HepG2 (cell line): ENCODE results near the gene COASY. TPM values are rescaled to one million over a fixed set of nuclear protein-coding genes. Genes with fewer than 3 reads are reported as not detected.

ENCODE experiments used
- GTF3A ChIP-seq: sonication (generic); formaldehyde crosslinking; conservative IDR thresholded peaks from 2 replicates; pipeline ENCODE4 v1.4.0; 2020; ENCODE audit warnings: mild to moderate bottlenecking, missing genetic modification reagents
- HDAC1 ChIP-seq: sonication (generic); formaldehyde crosslinking; IDR thresholded peaks from 2 replicates; pipeline ENCODE4 v1.5.1; 2020; ENCODE audit warnings: mild to moderate bottlenecking, missing genetic modification reagents
- JDP2 ChIP-seq: sonication (generic); formaldehyde crosslinking; IDR thresholded peaks from 2 replicates; pipeline ENCODE4 v1.8.1; 2022; ENCODE audit warnings: missing genetic modification reagents, borderline replicate concordance
- MED13 ChIP-seq: sonication (generic); formaldehyde crosslinking; IDR thresholded peaks from 2 replicates; pipeline ENCODE4 v1.5.0; 2020; ENCODE audit warnings: missing genetic modification reagents
- MEIS2 ChIP-seq: sonication (generic); formaldehyde crosslinking; IDR thresholded peaks from 2 replicates; pipeline ENCODE4 v1.9.0; 2021; ENCODE audit warnings: mild to moderate bottlenecking, missing genetic modification reagents
- MTF2 ChIP-seq: sonication (generic); formaldehyde crosslinking; IDR thresholded peaks from 2 replicates; pipeline ENCODE4 v1.5.0; 2020; ENCODE audit warnings: missing genetic modification reagents, borderline replicate concordance
- MXD1 ChIP-seq: sonication (generic); formaldehyde crosslinking; IDR thresholded peaks from 2 replicates; pipeline ENCODE4 v1.4.0; 2020; ENCODE audit warnings: mild to moderate bottlenecking, missing genetic modification reagents
- NCOA5 ChIP-seq: sonication (generic); formaldehyde crosslinking; IDR thresholded peaks from 2 replicates; pipeline ENCODE4 v1.4.0; 2020; ENCODE audit warnings: missing genetic modification reagents
- POGZ ChIP-seq: sonication (generic); formaldehyde crosslinking; IDR thresholded peaks from 2 replicates; pipeline ENCODE4 v1.4.0; 2020; ENCODE audit warnings: mild to moderate bottlenecking, missing genetic modification reagents
- POLR2A ChIP-seq, 2 experiments: IDR thresholded peaks; 2 replicates each; pipeline ENCODE4 v1.6.1; 2011; ENCODE audit warnings: low read depth in 2 of 2, low read length in 2 of 2, mild to moderate bottlenecking in 1 of 2, moderate library complexity in 1 of 2; ENCODE audit not compliant: insufficient read depth in 1 of 2
- SP1 ChIP-seq, 2 experiments: fragments of 450-650 bp in 1 of 2; sonication (generic) in 1 of 2; formaldehyde crosslinking in 1 of 2; IDR thresholded peaks; 2 replicates each; pipeline versions ENCODE4 v1.4.0 to v1.6.1; 2016 to 2020; ENCODE audit warnings: missing genetic modification reagents in 1 of 2
- TFAP4 ChIP-seq: sonication (generic); IDR thresholded peaks from 2 replicates; pipeline ENCODE4 v1.6.1; 2016; ENCODE audit warnings: low read depth, borderline replicate concordance
- THAP9 ChIP-seq: sonication (generic); formaldehyde crosslinking; IDR thresholded peaks from 2 replicates; pipeline ENCODE4; 2020; ENCODE audit warnings: missing genetic modification reagents, mild to moderate bottlenecking, borderline replicate concordance
- ZNF430 ChIP-seq: sonication (generic); formaldehyde crosslinking; IDR thresholded peaks from 2 replicates; pipeline ENCODE4 v1.9.0; 2021; ENCODE audit warnings: mild to moderate bottlenecking, missing genetic modification reagents
- ZNF530 ChIP-seq: sonication (generic); formaldehyde crosslinking; IDR thresholded peaks from 2 replicates; pipeline ENCODE4 v1.5.0; 2020; ENCODE audit warnings: low read depth, mild to moderate bottlenecking, missing genetic modification reagents
- ZNF557 ChIP-seq: sonication (generic); formaldehyde crosslinking; IDR thresholded peaks from 2 replicates; pipeline ENCODE4 v1.4.0; 2020; ENCODE audit warnings: missing genetic modification reagents
- ZNF619 ChIP-seq: sonication (generic); formaldehyde crosslinking; IDR thresholded peaks from 2 replicates; pipeline ENCODE4 v1.4.0; 2020; ENCODE audit warnings: mild to moderate bottlenecking, missing genetic modification reagents
- ZNF720 ChIP-seq: sonication (generic); formaldehyde crosslinking; IDR thresholded peaks from 2 replicates; pipeline ENCODE4 v1.4.0; 2020; ENCODE audit warnings: missing genetic modification reagents
- ZNF770 ChIP-seq: sonication (generic); formaldehyde crosslinking; IDR thresholded peaks from 2 replicates; pipeline ENCODE4 v1.5.0; 2020; ENCODE audit warnings: mild to moderate bottlenecking, missing genetic modification reagents
- polyA plus RNA-seq, 8 experiments: library from polyadenylated mRNA; depleted of rRNA in 3 of 8; stranded (reverse) in 7 of 8; unstranded in 1 of 8; fragments of >200 nt; fragmentation: Illumina TruSeq in 4 of 8; extraction: Trizol in 4 of 8; gene quantifications; 2 replicates each; pipeline versions ENCODE4 v1.2.1 to v1.2.3, GENCODE V29; 2011 to 2016; ENCODE audit warnings: low read depth in 4 of 8, missing spikeins in 1 of 8, mixed read lengths in 1 of 8; ENCODE audit not compliant: insufficient read depth in 1 of 8
- total RNA-seq, 5 experiments: library from RNA; depleted of rRNA; stranded (reverse); fragments of >200 nt; fragmentation: Illumina TruSeq; extraction: Trizol; gene quantifications; 2 replicates each; pipeline ENCODE4 v1.2.3, GENCODE V29; 2016; ENCODE audit warnings: low read depth in 1 of 5
- TF ChIP-seq, protein P1 (sequence below): sonication (generic); formaldehyde crosslinking; IDR thresholded peaks from 2 replicates; pipeline ENCODE4 v1.9.0; 2022; ENCODE audit warnings: low read depth, missing genetic modification reagents

COASY gene
- total and polyA plus RNA-seq, 2 of the 13 experiments (the other 11 are each of a cell fraction or from before 2014, with no cell fraction given) = 90.7 to 125 TPM

DNA sequence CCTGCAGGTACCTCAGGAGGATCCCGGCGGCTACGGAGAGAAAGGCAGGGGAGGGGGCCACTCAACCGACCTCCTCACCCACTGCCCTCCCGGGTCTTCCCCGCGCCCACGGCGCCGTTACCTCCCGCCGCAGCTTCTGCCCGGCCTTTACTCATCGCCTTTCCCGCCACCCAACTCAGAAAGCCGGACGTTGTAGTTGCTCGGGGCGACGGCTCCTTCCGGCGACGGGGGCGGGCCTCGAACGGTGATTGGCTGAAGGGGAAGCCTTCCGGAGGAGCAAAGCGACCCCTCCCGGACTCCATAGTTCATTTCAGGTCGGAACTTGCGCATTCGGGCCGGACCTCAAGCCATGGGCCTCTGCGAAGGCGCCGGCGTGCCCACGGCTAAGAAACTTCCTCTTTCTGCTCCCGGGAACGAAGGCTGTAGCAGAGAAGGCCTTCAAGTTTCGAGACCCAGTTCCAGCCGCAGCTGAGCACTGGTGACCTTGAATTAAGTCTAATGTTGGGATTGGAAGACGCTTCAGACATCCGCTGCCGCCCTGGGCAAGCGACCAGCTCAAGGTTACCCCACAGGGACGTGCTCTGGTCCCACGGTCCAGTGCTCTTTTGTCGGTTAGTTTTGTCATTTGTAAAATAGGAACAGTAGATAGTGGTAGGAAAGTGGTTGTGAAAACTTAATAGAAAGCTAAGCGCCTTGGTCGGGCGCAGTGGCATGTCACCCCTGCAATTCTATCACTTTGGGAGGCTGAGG is 15.8 kb downstream of the COASY start, which contains the start of gene PSMC3IP (continued):
- TF ChIP-seq ZNF430 (CRISPR knock-in tag) = peak; percentile 77; the same call in 1 of the 2 replicates
- no peak; the same call in 1 of the 2 replicates for TF ChIP-seq TFAP4
- peak; percentile 81 for TF ChIP-seq POGZ
- TF ChIP-seq ZNF720 = no peak
- TF ChIP-seq ZNF530 (CRISPR knock-in tag) = no peak
- no peak for TF ChIP-seq SP1 (IDR thresholded peaks at IDR 0.05)
- peak; percentile 38; the same call in 1 of the 2 replicates for TF ChIP-seq SP1 (CRISPR knock-in tag; IDR thresholded peaks at IDR 0.05)
- TF ChIP-seq MXD1 (CRISPR knock-in tag) = peak; percentile 73; the same call in 1 of the 2 replicates
- peak; percentile 90 to 94 for TF ChIP-seq POLR2A (IDR thresholded peaks at IDR 0.05; ENCODE audit: insufficient read depth in 1 of 2, low read depth in 2 of 2, low read length in 2 of 2)
- peak; percentile 64; the same call in 1 of the 2 replicates for TF ChIP-seq MTF2
- TF ChIP-seq ZNF557 (CRISPR knock-in tag) = no peak
- TF ChIP-seq GTF3A (CRISPR knock-in tag) = no peak
- peak; percentile 49; the same call in 1 of the 2 replicates for TF ChIP-seq MEIS2
- no peak; the same call in 1 of the 2 replicates for TF ChIP-seq NCOA5
- peak; percentile 99 for TF ChIP-seq HDAC1 (CRISPR knock-in tag)
- peak; percentile 68; the same call in 1 of the 2 replicates for TF ChIP-seq THAP9 (CRISPR knock-in tag)
- TF ChIP-seq JDP2 (CRISPR knock-in tag) = no peak
- TF ChIP-seq ZNF619 (CRISPR knock-in tag) = peak; percentile 16; the same call in 1 of the 2 replicates
- no peak for TF ChIP-seq ZNF770 (CRISPR knock-in tag)
- no peak for TF ChIP-seq MED13
- TF ChIP-seq, protein P1, sequence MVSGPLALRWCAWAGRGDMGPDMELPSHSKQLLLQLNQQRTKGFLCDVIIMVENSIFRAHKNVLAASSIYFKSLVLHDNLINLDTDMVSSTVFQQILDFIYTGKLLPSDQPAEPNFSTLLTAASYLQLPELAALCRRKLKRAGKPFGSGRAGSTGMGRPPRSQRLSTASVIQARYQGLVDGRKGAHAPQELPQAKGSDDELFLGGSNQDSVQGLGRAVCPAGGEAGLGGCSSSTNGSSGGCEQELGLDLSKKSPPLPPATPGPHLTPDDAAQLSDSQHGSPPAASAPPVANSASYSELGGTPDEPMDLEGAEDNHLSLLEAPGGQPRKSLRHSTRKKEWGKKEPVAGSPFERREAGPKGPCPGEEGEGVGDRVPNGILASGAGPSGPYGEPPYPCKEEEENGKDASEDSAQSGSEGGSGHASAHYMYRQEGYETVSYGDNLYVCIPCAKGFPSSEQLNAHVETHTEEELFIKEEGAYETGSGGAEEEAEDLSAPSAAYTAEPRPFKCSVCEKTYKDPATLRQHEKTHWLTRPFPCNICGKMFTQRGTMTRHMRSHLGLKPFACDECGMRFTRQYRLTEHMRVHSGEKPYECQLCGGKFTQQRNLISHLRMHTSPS (CRISPR knock-in tag) = no peak
